Measurements from ENCODE around the gene P2RY14. TPM values are rescaled to one million over a fixed set of nuclear protein-coding genes. Genes with fewer than 3 reads are reported as not detected.

P2RY14 gene
- total and polyA plus RNA-seq, 2 experiments from 2014 or later, result 0.12 to 1.4 TPM

DNA sequence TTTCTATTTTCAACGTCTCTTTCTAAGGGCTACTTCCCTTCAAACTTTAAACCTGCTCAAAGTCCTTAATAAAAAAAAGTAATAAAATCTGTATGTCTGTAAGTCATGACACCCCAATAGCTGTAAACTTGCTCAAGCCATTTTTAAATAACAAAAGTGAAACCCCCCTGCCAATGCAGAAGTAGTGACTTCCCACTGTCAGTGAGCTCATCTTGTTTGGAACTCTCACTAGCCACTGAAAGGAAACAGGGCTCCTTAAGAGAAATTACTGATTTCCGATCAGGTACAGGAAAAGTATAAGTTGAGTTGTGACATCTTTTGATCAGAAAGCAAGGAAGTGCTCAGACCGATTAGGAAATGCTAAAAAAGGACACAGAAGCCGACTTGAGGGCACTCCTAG, 47.7 kb downstream of the P2RY14 start:
- TF ChIP-seq, protein P1, sequence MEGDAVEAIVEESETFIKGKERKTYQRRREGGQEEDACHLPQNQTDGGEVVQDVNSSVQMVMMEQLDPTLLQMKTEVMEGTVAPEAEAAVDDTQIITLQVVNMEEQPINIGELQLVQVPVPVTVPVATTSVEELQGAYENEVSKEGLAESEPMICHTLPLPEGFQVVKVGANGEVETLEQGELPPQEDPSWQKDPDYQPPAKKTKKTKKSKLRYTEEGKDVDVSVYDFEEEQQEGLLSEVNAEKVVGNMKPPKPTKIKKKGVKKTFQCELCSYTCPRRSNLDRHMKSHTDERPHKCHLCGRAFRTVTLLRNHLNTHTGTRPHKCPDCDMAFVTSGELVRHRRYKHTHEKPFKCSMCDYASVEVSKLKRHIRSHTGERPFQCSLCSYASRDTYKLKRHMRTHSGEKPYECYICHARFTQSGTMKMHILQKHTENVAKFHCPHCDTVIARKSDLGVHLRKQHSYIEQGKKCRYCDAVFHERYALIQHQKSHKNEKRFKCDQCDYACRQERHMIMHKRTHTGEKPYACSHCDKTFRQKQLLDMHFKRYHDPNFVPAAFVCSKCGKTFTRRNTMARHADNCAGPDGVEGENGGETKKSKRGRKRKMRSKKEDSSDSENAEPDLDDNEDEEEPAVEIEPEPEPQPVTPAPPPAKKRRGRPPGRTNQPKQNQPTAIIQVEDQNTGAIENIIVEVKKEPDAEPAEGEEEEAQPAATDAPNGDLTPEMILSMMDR (IDR thresholded peaks at IDR 0.05; ENCODE audit: low read depth, low read length), result no peak
- H3K36me3 ChIP-seq, result no peaks in the 10 kb centered on the region
- no peak overlapping the region for H3K27ac ChIP-seq
- H3K27me3 ChIP-seq, result no peaks in the 10 kb centered on the region
- no peak overlapping the region for H3K4me3 ChIP-seq
- H3K9me3 ChIP-seq (ENCODE audit: low read depth), result no peaks in the 10 kb centered on the region
- DNase-seq (ENCODE audit: low read depth in 1 of 2, low spot score in 1 of 2), result no peak
- peaks cover 15% of the 10 kb centered on the region for H3K4me1 ChIP-seq (ENCODE audit: low read depth)

DNA sequence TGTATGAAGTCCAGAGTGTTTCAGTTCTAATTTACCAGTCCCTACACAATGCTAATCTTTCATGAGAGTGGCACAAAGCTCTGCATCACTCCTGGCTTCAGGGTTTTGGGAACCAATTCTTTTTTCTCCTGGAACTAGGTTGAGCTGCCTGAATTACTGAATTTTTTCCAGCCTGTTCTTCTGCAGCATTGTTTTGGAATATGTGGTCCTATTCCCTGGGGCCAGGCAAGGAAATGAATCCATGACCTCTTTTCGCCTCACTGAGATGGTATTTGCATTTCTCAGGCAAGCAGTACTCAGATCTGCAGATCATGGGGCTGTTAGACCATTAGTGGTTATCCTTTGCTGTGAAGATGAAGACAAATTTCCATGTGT, 49.7 kb downstream of the P2RY14 start:
- TF ChIP-seq, protein P1 (IDR thresholded peaks at IDR 0.05; ENCODE audit: low read depth, low read length), result no peak

DNA sequence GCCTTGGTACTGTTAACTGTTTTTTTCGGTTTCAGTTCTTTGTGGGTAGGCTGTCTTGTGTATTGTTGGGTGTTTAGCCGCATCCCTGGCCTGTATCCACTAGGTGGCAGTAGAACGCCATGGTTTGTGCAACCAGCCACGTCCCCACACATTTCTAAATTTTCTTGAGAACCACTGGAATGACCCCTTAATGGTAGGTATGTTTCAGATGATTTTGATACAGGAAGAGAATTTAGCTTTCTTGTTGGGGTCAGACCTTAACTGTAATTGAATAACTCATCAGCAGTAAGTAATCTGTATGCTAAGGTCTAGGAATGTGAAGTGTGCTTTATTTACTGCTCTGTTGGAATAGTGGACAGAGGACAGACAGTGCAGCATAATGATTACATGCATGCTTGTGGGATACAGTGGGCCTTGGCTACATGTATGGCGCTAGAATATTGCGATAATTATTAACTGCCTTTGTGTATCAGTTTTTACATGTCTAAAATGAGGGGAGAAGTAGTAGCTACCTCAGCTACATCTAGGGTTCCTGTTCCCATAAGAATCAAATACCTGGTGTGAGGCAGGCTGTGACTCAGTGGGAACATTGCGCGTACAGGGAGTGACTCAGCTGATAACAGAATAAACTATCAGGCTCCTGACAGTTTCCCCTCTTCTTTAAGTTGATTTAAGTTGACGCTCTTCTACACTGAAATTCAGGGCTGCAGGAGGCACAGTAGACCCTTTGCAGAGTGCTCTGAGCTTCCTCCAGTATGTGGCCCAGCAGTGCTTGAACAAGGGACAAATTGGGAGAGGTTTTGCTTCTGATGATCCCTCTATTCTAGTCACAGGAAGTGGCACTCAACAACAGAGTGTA, 50.3 kb downstream of the P2RY14 start:
- Histone ChIP-seq H3K4me3 (no peak overlapping the region), H3K9me3 (ENCODE audit: low read depth) (no peaks in the 10 kb centered on the region), H3K27ac (no peak overlapping the region), H3K27me3 (no peaks in the 10 kb centered on the region), H3K36me3 (no peaks in the 10 kb centered on the region), H3K4me1 (ENCODE audit: low read depth) (peaks cover 33% of the 10 kb centered on the region)
- TF ChIP-seq, protein P1 (IDR thresholded peaks at IDR 0.05; ENCODE audit: low read depth, low read length), result peak; percentile 93
- peak; percentile 79 to 90 for DNase-seq (ENCODE audit: low read depth in 1 of 2, low spot score in 1 of 2)

More for the DNA sequence above, 49.7 kb downstream of the P2RY14 start:
- no peak overlapping the region for H3K4me3 ChIP-seq
- no peaks in the 10 kb centered on the region for H3K36me3 ChIP-seq
- no peak overlapping the region for H3K27ac ChIP-seq
- peaks cover 33% of the 10 kb centered on the region for H3K4me1 ChIP-seq (ENCODE audit: low read depth)
- peak in 1 of 2 donors; percentile 60 for DNase-seq (ENCODE audit: low read depth in 1 of 2, low spot score in 1 of 2)
- no peaks in the 10 kb centered on the region for H3K27me3 ChIP-seq
- H3K9me3 ChIP-seq (ENCODE audit: low read depth), result no peaks in the 10 kb centered on the region

DNA sequence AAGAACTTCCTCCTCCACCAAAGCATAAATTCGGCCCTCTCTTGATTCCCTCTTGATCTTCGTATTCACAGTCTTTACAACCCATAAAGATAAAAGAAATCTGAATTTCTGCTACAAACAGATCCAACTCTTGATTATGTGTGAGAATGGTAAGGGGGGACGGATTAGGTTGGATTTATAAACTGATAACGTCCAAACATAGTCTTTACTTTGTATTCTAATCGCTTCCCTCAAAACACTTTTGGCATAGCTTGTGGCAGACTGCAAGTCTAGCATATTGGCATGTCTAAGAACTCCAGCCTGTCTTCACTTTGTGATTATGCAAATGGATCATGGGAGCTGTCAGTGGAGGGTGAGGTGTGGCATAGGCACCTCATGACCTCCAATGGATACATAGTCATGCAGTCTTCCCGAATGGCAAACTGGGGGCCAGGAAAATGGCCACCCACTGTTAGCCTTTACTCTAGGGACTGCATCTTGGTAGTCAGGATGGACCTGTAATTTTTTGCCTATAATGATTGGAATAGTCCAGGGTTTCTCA, 51.0 kb downstream of the P2RY14 start:
- no peaks in the 10 kb centered on the region for H3K27me3 ChIP-seq
- no peak for DNase-seq (ENCODE audit: low read depth in 1 of 2, low spot score in 1 of 2)
- TF ChIP-seq, protein P1 (IDR thresholded peaks at IDR 0.05; ENCODE audit: low read depth, low read length), result no peak
- H3K9me3 ChIP-seq (ENCODE audit: low read depth), result no peaks in the 10 kb centered on the region
- no peaks in the 10 kb centered on the region for H3K36me3 ChIP-seq
- H3K4me3 ChIP-seq, result no peak overlapping the region
- peak overlapping the region; percentile 49 for H3K27ac ChIP-seq
- peaks cover 33% of the 10 kb centered on the region for H3K4me1 ChIP-seq (ENCODE audit: low read depth)

DNA sequence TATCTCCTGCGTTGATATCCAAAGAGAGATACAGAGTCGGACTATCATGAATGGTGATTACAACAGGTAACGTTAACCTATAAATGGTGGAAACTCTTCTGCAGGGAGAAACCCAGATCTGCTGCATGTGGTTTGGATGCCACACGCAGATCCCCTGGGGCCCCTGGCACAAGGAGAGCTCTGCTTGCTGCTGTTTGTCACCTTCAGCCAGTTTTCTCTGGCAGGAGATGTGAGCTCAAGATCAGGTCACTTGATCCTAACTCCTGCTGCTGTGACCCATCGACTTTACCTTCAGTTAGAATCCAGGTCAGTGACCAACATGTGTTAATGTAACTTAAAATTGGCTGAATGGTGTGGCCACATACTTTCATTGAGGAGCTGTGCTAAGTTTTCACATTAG, 51.5 kb downstream of the P2RY14 start:
- TF ChIP-seq, protein P1 (IDR thresholded peaks at IDR 0.05; ENCODE audit: low read depth, low read length), result no peak
- Histone ChIP-seq H3K36me3 (no peaks in the 10 kb centered on the region), H3K4me3 (no peak overlapping the region), H3K27ac (peak overlapping the region; percentile 49), H3K27me3 (no peaks in the 10 kb centered on the region), H3K4me1 (ENCODE audit: low read depth) (peaks cover 33% of the 10 kb centered on the region), H3K9me3 (ENCODE audit: low read depth) (no peaks in the 10 kb centered on the region)
- DNase-seq (ENCODE audit: low read depth in 1 of 2, low spot score in 1 of 2), result no peak
